IPS-20b (cell line): ENCODE data around the gene RNASE12.
"Not testable (repeated sequence)": the region's sequence is repeated elsewhere in the genome, so short reads cannot be mapped to it uniquely, and the experiment has no call there.

ENCODE experiments used
- H3K27ac ChIP-seq: one replicate; pipeline ENCODE4 v1.5.1; 2013; ENCODE audit warnings: low read length
- H3K27me3 ChIP-seq: 2 replicates; pipeline ENCODE4 v1.6.1; 2013; ENCODE audit warnings: mild to moderate bottlenecking, low read length, inconsistent platforms; ENCODE audit not compliant: insufficient read depth
- H3K36me3 ChIP-seq: 2 replicates; pipeline ENCODE4 v1.6.1; 2013; ENCODE audit warnings: low read depth, mild to moderate bottlenecking, inconsistent platforms, low read length, moderate library complexity; ENCODE audit not compliant: insufficient read depth
- H3K4me1 ChIP-seq: 2 replicates; pipeline ENCODE4 v1.6.1; 2013; ENCODE audit warnings: mild to moderate bottlenecking, control low read depth, inconsistent platforms, low read length, moderate library complexity; ENCODE audit not compliant: insufficient read depth
- H3K4me3 ChIP-seq: 2 replicates; pipeline ENCODE4 v1.5.1; 2013; ENCODE audit warnings: mild to moderate bottlenecking, low read length, inconsistent platforms
- H3K9ac ChIP-seq: 2 replicates; pipeline ENCODE4 v1.6.1; 2013; ENCODE audit warnings: low read depth, mild to moderate bottlenecking, inconsistent platforms, low read length, moderate library complexity
- H3K9me3 ChIP-seq: 2 replicates; pipeline ENCODE4 v1.6.1; 2013; ENCODE audit warnings: mild to moderate bottlenecking, low read depth, low read length, inconsistent platforms; ENCODE audit not compliant: insufficient read depth

Gene RNASE12

GRCh38 chr14:20601522-20601921 is 10.3 kb upstream of the RNASE12 start:
- Histone ChIP-seq H3K4me3 (no peak overlapping the region), H3K9me3 (no peaks in the 10 kb centered on the region), H3K27me3 (no peaks in the 10 kb centered on the region), H3K4me1 (no peaks in the 10 kb centered on the region), H3K27ac (no peak overlapping the region), H3K36me3 (no peaks in the 10 kb centered on the region), H3K9ac (no peak overlapping the region)

GRCh38 chr14:20597108-20597507 is 5.9 kb upstream of the RNASE12 start:
- Histone ChIP-seq H3K36me3 (no peaks in the 10 kb centered on the region), H3K27me3 (no peaks in the 10 kb centered on the region), H3K4me3 (no peak overlapping the region), H3K4me1 (no peaks in the 10 kb centered on the region), H3K27ac (no peak overlapping the region), H3K9ac (no peak overlapping the region), H3K9me3 (no peaks in the 10 kb centered on the region)

- H3K9ac ChIP-seq, H3K27ac ChIP-seq, H3K9me3 ChIP-seq, H3K27me3 ChIP-seq, H3K4me3 ChIP-seq, H3K4me1 ChIP-seq, H3K36me3 ChIP-seq: not testable (repeated sequence)
Observed at GRCh38 chr14:20595726-20596125, 4.5 kb upstream of the RNASE12 start.

GRCh38 chr14:20592574-20592973 is 1.4 kb upstream of the RNASE12 start:
- Histone ChIP-seq H3K4me3 (no peak overlapping the region), H3K27ac (no peak overlapping the region), H3K27me3 (no peaks in the 10 kb centered on the region), H3K9ac (no peak overlapping the region), H3K4me1 (no peaks in the 10 kb centered on the region), H3K36me3 (no peaks in the 10 kb centered on the region), H3K9me3 (no peaks in the 10 kb centered on the region)

- Histone ChIP-seq H3K36me3 (no peaks in the 10 kb centered on the region), H3K27ac (no peak within 1 kb of the TSS), H3K4me3 (no peak within 1 kb of the TSS), H3K9me3 (no peaks in the 10 kb centered on the region), H3K4me1 (peaks cover 21% of the 10 kb centered on the region), H3K27me3 (no peaks in the 10 kb centered on the region), H3K9ac (no peak within 1 kb of the TSS)
Observed at GRCh38 chr14:20587489-20588154, 3.6 kb downstream of the RNASE12 start, which contains the start of gene RNASE11. Gene RNASE11, minus strand, starts transcription at chr14:20588001.

- Histone ChIP-seq H3K27me3 (no peaks in the 10 kb centered on the region), H3K9ac (no peak overlapping the region), H3K4me1 (peaks cover 41% of the 10 kb centered on the region), H3K27ac (no peak overlapping the region), H3K36me3 (no peaks in the 10 kb centered on the region), H3K9me3 (no peaks in the 10 kb centered on the region), H3K4me3 (no peak overlapping the region)
Observed at GRCh38 chr14:20583908-20584307, 7.3 kb downstream of the RNASE12 start.

- Histone ChIP-seq H3K36me3 (no peaks in the 10 kb centered on the region), H3K9me3 (no peaks in the 10 kb centered on the region), H3K4me3 (peak overlapping the region; percentile 3; the same call in 1 of the 2 replicates), H3K4me1 (peaks cover 49% of the 10 kb centered on the region), H3K9ac (no peak overlapping the region), H3K27me3 (no peaks in the 10 kb centered on the region), H3K27ac (no peak overlapping the region)
Observed at GRCh38 chr14:20583142-20583541, 8.0 kb downstream of the RNASE12 start.

GRCh38 chr14:20580242-20580641 is 10.9 kb downstream of the RNASE12 start:
- H3K4me3 ChIP-seq = no peak overlapping the region
- H3K36me3 ChIP-seq = no peaks in the 10 kb centered on the region
- no peaks in the 10 kb centered on the region for H3K9me3 ChIP-seq
- peaks cover 60% of the 10 kb centered on the region for H3K4me1 ChIP-seq
- H3K9ac ChIP-seq = no peak overlapping the region
- no peak overlapping the region for H3K27ac ChIP-seq
- H3K27me3 ChIP-seq = no peaks in the 10 kb centered on the region

- H3K4me1 ChIP-seq = peaks cover 52% of the 10 kb centered on the region
- H3K9me3 ChIP-seq = no peaks in the 10 kb centered on the region
- no peaks in the 10 kb centered on the region for H3K27me3 ChIP-seq
- H3K9ac ChIP-seq = peak overlapping the region; percentile 61; the same call in 1 of the 2 replicates
- no peak overlapping the region for H3K4me3 ChIP-seq
- no peaks in the 10 kb centered on the region for H3K36me3 ChIP-seq
- peak overlapping the region; percentile 97 for H3K27ac ChIP-seq
Observed at GRCh38 chr14:20578784-20579502, 12.2 kb downstream of the RNASE12 start.

- Histone ChIP-seq H3K27me3 (no peaks in the 10 kb centered on the region), H3K27ac (peak overlapping the region; percentile 97), H3K4me1 (peaks cover 46% of the 10 kb centered on the region), H3K36me3 (no peaks in the 10 kb centered on the region), H3K9ac (peak overlapping the region; percentile 61; the same call in 1 of the 2 replicates), H3K9me3 (no peaks in the 10 kb centered on the region), H3K4me3 (peak overlapping the region; percentile 34; the same call in 1 of the 2 replicates)
Observed at GRCh38 chr14:20578325-20578724, 12.9 kb downstream of the RNASE12 start.

GRCh38 chr14:20572382-20572990 is 18.7 kb downstream of the RNASE12 start:
- not testable (repeated sequence) for H3K27ac ChIP-seq, H3K4me3 ChIP-seq, H3K27me3 ChIP-seq, H3K36me3 ChIP-seq, H3K9ac ChIP-seq
- Histone ChIP-seq H3K9me3 (peaks cover 12% of the 10 kb centered on the region), H3K4me1 (peaks cover 11% of the 10 kb centered on the region)

GRCh38 chr14:20570720-20571119 is 20.5 kb downstream of the RNASE12 start:
- H3K36me3 ChIP-seq, H3K4me1 ChIP-seq, H3K9ac ChIP-seq, H3K27me3 ChIP-seq, H3K27ac ChIP-seq, H3K4me3 ChIP-seq: not testable (repeated sequence)
- H3K9me3 ChIP-seq = peaks cover 12% of the 10 kb centered on the region
